Panc1 (cell line): ENCODE results near the gene CFAP97. TPM values are rescaled to one million over a fixed set of nuclear protein-coding genes. Genes with fewer than 3 reads are reported as not detected.

Source experiments
- ATAC-seq: fragments of 200-7000 bp; cut with Tn5 transposase; 2 replicates; pipeline ENCODE4 v1.9.1; 2020; ENCODE audit warnings: mild to moderate bottlenecking, moderate library complexity
- BruUV-seq: library from RNA; stranded (reverse); fragments of 400-500 nt; replicated peaks from 2 replicates; lab custom pipeline; 2021; lab: Mats Ljungman, UMichigan
- CTCF ChIA-PET: fragments of 300-600 bp; sonication (Branson Sonifier 250); formaldehyde crosslinking; loops from one replicate; lab custom pipeline; 2022; ENCODE audit warnings: antibody characterized with exemption; lab: Charles Lee
- POLR2A ChIA-PET: fragments of 300-600 bp; sonication (Branson Sonifier 250); formaldehyde crosslinking; loops from one replicate; lab custom pipeline; 2022; ENCODE audit warnings: antibody characterized with exemption; lab: Charles Lee
- DNase-seq: peaks from one replicate; pipeline ENCODE4 v3.0.0-alpha.2; 2010; ENCODE audit warnings: low read depth, low spot score
- H3K27ac ChIP-seq: 2 replicates; pipeline ENCODE4 v1.5.1; 2011; ENCODE audit warnings: mild to moderate bottlenecking, low read length, inconsistent platforms
- H3K27me3 ChIP-seq: fragments of 200-500 bp; sonication (Bioruptor generic); 2 replicates; pipeline ENCODE4 v1.6.0; 2014; ENCODE audit warnings: low read length, inconsistent platforms; ENCODE audit not compliant: control insufficient read depth, insufficient read depth
- H3K36me3 ChIP-seq: fragments of 200-500 bp; sonication (Bioruptor generic); 2 replicates; pipeline ENCODE4 v1.5.1; 2014; ENCODE audit warnings: inconsistent platforms, mild to moderate bottlenecking, low read length, moderate library complexity; ENCODE audit not compliant: control insufficient read depth, insufficient read depth
- H3K4me1 ChIP-seq: 2 replicates; pipeline ENCODE4 v1.5.1; 2011; ENCODE audit warnings: inconsistent platforms, mild to moderate bottlenecking, low read length, moderate library complexity; ENCODE audit not compliant: control insufficient read depth, insufficient read depth
- H3K4me3 ChIP-seq, 2 experiments: 2 replicates each; pipeline ENCODE4 v1.5.1; 2011 to 2012; ENCODE audit warnings: low read depth in 2 of 2, low read length in 2 of 2, mild to moderate bottlenecking in 2 of 2, inconsistent platforms in 1 of 2, moderate library complexity in 1 of 2
- H3K9me3 ChIP-seq: fragments of 200-500 bp; sonication (Bioruptor generic); 2 replicates; pipeline ENCODE4 v1.5.1; 2014; ENCODE audit warnings: low read depth, mild to moderate bottlenecking, inconsistent platforms, low read length, moderate library complexity; ENCODE audit not compliant: control insufficient read depth, insufficient read depth
- CTCF ChIP-seq: fragments of 450-650 bp; IDR thresholded peaks from 2 replicates; pipeline ENCODE4 v1.5.1; 2017; ENCODE audit warnings: mild to moderate bottlenecking
- POLR2AphosphoS5 ChIP-seq: IDR thresholded peaks from 2 replicates; pipeline ENCODE4 v1.6.1; 2012; ENCODE audit warnings: mild to moderate bottlenecking, low read depth, low read length, moderate library complexity
- REST ChIP-seq, 2 experiments: IDR thresholded peaks; 2 replicates each; pipeline ENCODE4 v1.6.1; 2011 to 2012; ENCODE audit warnings: low read depth in 2 of 2, control low read depth in 1 of 2, low read length in 1 of 2, mild to moderate bottlenecking in 1 of 2, moderate library complexity in 1 of 2; ENCODE audit not compliant: insufficient read depth in 1 of 2
- SIN3A ChIP-seq: IDR thresholded peaks from 2 replicates; pipeline ENCODE4 v1.6.1; 2012; ENCODE audit warnings: low read depth, mild to moderate bottlenecking, low read length, moderate library complexity, borderline replicate concordance; ENCODE audit not compliant: insufficient read depth
- TCF7L2 ChIP-seq: IDR thresholded peaks from 2 replicates; pipeline ENCODE4 v1.6.1; 2011; ENCODE audit warnings: mild to moderate bottlenecking, low read depth, low read length, inconsistent platforms
- in situ Hi-C: cut with HindIII; loops from 2 replicates; pipeline ENCODE4 v1.10.0; 2016; ENCODE audit warnings: low sequenced_read_pairs, low pct_unique_long_range_greater_than_20kb
- intact Hi-C: fragments of 100-400 bp; cut with micrococcal nuclease; formaldehyde crosslinking; loops from one replicate; pipeline ENCODE4 v1.10.0; 2022; ENCODE audit not compliant: unreplicated experiment
- total RNA-seq: library from RNA; stranded (reverse); gene quantifications from one replicate; pipeline ENCODE4 v1.2.1, GENCODE V29; 2021; ENCODE audit not compliant: unreplicated experiment

CFAP97 gene
- total RNA-seq, 1 experiment from 2014 or later = 39.0 TPM

GRCh38 chr4:185229021-185229818 is 25.4 kb upstream of the CFAP97 start:
- no peaks in the 10 kb centered on the region for H3K9me3 ChIP-seq
- intact Hi-C loops (no loop called here), in situ Hi-C loops (no loop called here)
- no peaks in the 10 kb centered on the region for H3K27me3 ChIP-seq
- no peak overlapping the region for H3K27ac ChIP-seq
- no peak overlapping the region for H3K4me3 ChIP-seq
- CTCF ChIA-PET = no interaction called here
- ATAC-seq = no peak
- TF ChIP-seq CTCF = no peak
- TF ChIP-seq REST (IDR thresholded peaks at IDR 0.05; ENCODE audit: insufficient read depth in 1 of 2, low read depth in 2 of 2, low read length in 1 of 2) = no peak
- no peak for TF ChIP-seq SIN3A
- no peak for TF ChIP-seq POLR2AphosphoS5
- no peak for TF ChIP-seq TCF7L2
- no TSS peak for BruUV-seq
- no peak for DNase-seq
- POLR2A ChIA-PET = interaction anchor here (0.6 kb wide), 1 partner anchor 28 kb away, joined by 4 read pairs; no protein-coding TSS in a partner anchor
- H3K4me1 ChIP-seq = no peaks in the 10 kb centered on the region
- no peaks in the 10 kb centered on the region for H3K36me3 ChIP-seq

GRCh38 chr4:185227713-185228278 is 24.0 kb upstream of the CFAP97 start:
- DNase-seq (no peak), ATAC-seq (no peak)
- ChIA-PET CTCF (no interaction called here), POLR2A (no interaction called here)
- Histone ChIP-seq H3K4me1 (no peaks in the 10 kb centered on the region), H3K9me3 (no peaks in the 10 kb centered on the region), H3K27ac (no peak overlapping the region), H3K4me3 (no peak overlapping the region), H3K27me3 (no peaks in the 10 kb centered on the region), H3K36me3 (no peaks in the 10 kb centered on the region)
- in situ Hi-C loops (no loop called here), intact Hi-C loops (no loop called here)
- no peak for TF ChIP-seq SIN3A
- no peak for TF ChIP-seq REST (IDR thresholded peaks at IDR 0.05; ENCODE audit: insufficient read depth in 1 of 2, low read depth in 2 of 2, low read length in 1 of 2)
- TF ChIP-seq CTCF = no peak
- TF ChIP-seq TCF7L2 = no peak
- no peak for TF ChIP-seq POLR2AphosphoS5
- no TSS peak for BruUV-seq
